Measurements from ENCODE around the gene MLN.
"Not testable (repeated sequence)": the region's sequence is repeated elsewhere in the genome, so short reads cannot be mapped to it uniquely, and the experiment has no call there.

MLN gene

GRCh38 chr6:33840048-33840926 lies 36.5 kb upstream of the MLN start:
- Mint-ChIP-seq H3K27ac (peak overlapping the region; percentile 81), H3K27me3 (no peaks in the 10 kb centered on the region)

GRCh38 chr6:33839399-33840047 lies 35.7 kb upstream of the MLN start:
- Mint-ChIP-seq H3K27ac (peak overlapping the region; percentile 81), H3K9me3 (no peaks in the 10 kb centered on the region), H3K36me3 (no peaks in the 10 kb centered on the region), H3K27me3 (no peaks in the 10 kb centered on the region), H3K4me1 (peaks cover 12% of the 10 kb centered on the region), H3K4me3 (no peak overlapping the region)

More at GRCh38 chr6:33840048-33840926, 36.5 kb upstream of the MLN start:
- H3K4me1 Mint-ChIP-seq = peaks cover 12% of the 10 kb centered on the region
- no peaks in the 10 kb centered on the region for H3K9me3 Mint-ChIP-seq
- H3K36me3 Mint-ChIP-seq = no peaks in the 10 kb centered on the region
- peak overlapping the region; percentile 1 for H3K4me3 Mint-ChIP-seq

- no peak overlapping the region for H3K27ac Mint-ChIP-seq
- H3K36me3 Mint-ChIP-seq = no peaks in the 10 kb centered on the region
Measured at GRCh38 chr6:33838983-33839382, 35.2 kb upstream of the MLN start.

GRCh38 chr6:33837971-33838665 lies 34.3 kb upstream of the MLN start:
- Mint-ChIP-seq H3K27me3 (no peaks in the 10 kb centered on the region), H3K4me3 (no peak overlapping the region), H3K4me1 (peaks cover 12% of the 10 kb centered on the region), H3K9me3 (no peaks in the 10 kb centered on the region), H3K36me3 (no peaks in the 10 kb centered on the region), H3K27ac (peak overlapping the region; percentile 27)

More at GRCh38 chr6:33838983-33839382, 35.2 kb upstream of the MLN start:
- Mint-ChIP-seq H3K9me3 (no peaks in the 10 kb centered on the region), H3K4me3 (no peak overlapping the region), H3K4me1 (peaks cover 12% of the 10 kb centered on the region), H3K27me3 (no peaks in the 10 kb centered on the region)

- Mint-ChIP-seq H3K9me3 (no peaks in the 10 kb centered on the region), H3K27ac (no peak overlapping the region)
Measured at GRCh38 chr6:33836806-33837469, 33.1 kb upstream of the MLN start.

GRCh38 chr6:33834401-33835392 lies 30.9 kb upstream of the MLN start:
- H3K27ac Mint-ChIP-seq = no peak overlapping the region
- no peak overlapping the region for H3K4me3 Mint-ChIP-seq
- no peaks in the 10 kb centered on the region for H3K9me3 Mint-ChIP-seq
- H3K36me3 Mint-ChIP-seq = no peaks in the 10 kb centered on the region
- H3K27me3 Mint-ChIP-seq = no peaks in the 10 kb centered on the region
- H3K4me1 Mint-ChIP-seq = peaks cover 4% of the 10 kb centered on the region

More at GRCh38 chr6:33836806-33837469, 33.1 kb upstream of the MLN start:
- peaks cover 12% of the 10 kb centered on the region for H3K4me1 Mint-ChIP-seq
- no peaks in the 10 kb centered on the region for H3K36me3 Mint-ChIP-seq
- no peaks in the 10 kb centered on the region for H3K27me3 Mint-ChIP-seq
- H3K4me3 Mint-ChIP-seq = no peak overlapping the region

- Mint-ChIP-seq H3K36me3 (no peaks in the 10 kb centered on the region), H3K27ac (no peak overlapping the region), H3K4me1 (no peaks in the 10 kb centered on the region), H3K9me3 (no peaks in the 10 kb centered on the region), H3K27me3 (no peaks in the 10 kb centered on the region), H3K4me3 (no peak overlapping the region)
Measured at GRCh38 chr6:33833599-33833998, 29.8 kb upstream of the MLN start.

GRCh38 chr6:33832831-33833230 lies 29.0 kb upstream of the MLN start:
- not testable (repeated sequence) for H3K4me3 Mint-ChIP-seq, H3K27ac Mint-ChIP-seq, H3K36me3 Mint-ChIP-seq, H3K4me1 Mint-ChIP-seq, H3K27me3 Mint-ChIP-seq, H3K9me3 Mint-ChIP-seq

- not testable (repeated sequence) for H3K27ac Mint-ChIP-seq, H3K9me3 Mint-ChIP-seq, H3K27me3 Mint-ChIP-seq, H3K4me3 Mint-ChIP-seq, H3K36me3 Mint-ChIP-seq, H3K4me1 Mint-ChIP-seq
Measured at GRCh38 chr6:33831725-33832124, 27.9 kb upstream of the MLN start.

- Mint-ChIP-seq H3K27ac (no peak overlapping the region), H3K9me3 (no peaks in the 10 kb centered on the region), H3K4me3 (no peak overlapping the region), H3K36me3 (no peaks in the 10 kb centered on the region), H3K4me1 (no peaks in the 10 kb centered on the region), H3K27me3 (no peaks in the 10 kb centered on the region)
Measured at GRCh38 chr6:33830635-33831240, 26.9 kb upstream of the MLN start.

GRCh38 chr6:33828764-33829731 lies 25.2 kb upstream of the MLN start:
- no peak overlapping the region for H3K27ac Mint-ChIP-seq
- H3K4me1 Mint-ChIP-seq = no peaks in the 10 kb centered on the region
- H3K27me3 Mint-ChIP-seq = no peaks in the 10 kb centered on the region
- no peaks in the 10 kb centered on the region for H3K36me3 Mint-ChIP-seq
- no peak overlapping the region for H3K4me3 Mint-ChIP-seq
- H3K9me3 Mint-ChIP-seq = no peaks in the 10 kb centered on the region

- Mint-ChIP-seq H3K36me3 (no peaks in the 10 kb centered on the region), H3K4me3 (no peak overlapping the region), H3K27ac (no peak overlapping the region), H3K27me3 (no peaks in the 10 kb centered on the region), H3K4me1 (no peaks in the 10 kb centered on the region), H3K9me3 (no peaks in the 10 kb centered on the region)
Measured at GRCh38 chr6:33828452-33828763, 24.6 kb upstream of the MLN start.

GRCh38 chr6:33827546-33828451 lies 24.0 kb upstream of the MLN start:
- Mint-ChIP-seq H3K9me3 (no peaks in the 10 kb centered on the region), H3K36me3 (no peaks in the 10 kb centered on the region), H3K4me3 (no peak overlapping the region), H3K27me3 (no peaks in the 10 kb centered on the region), H3K27ac (no peak overlapping the region), H3K4me1 (no peaks in the 10 kb centered on the region)

Measured in activated naive CD4-positive, alpha-beta T cell treated with anti-CD3 and anti-CD28 coated beads, Interleukin-2, amount 50 U/mL, for 24 hours (primary cell).